PC-3 (cell line): ENCODE results near the gene MMP27. TPM values are rescaled to one million over a fixed set of nuclear protein-coding genes. Genes with fewer than 3 reads are reported as not detected.

Experiments used
- ATAC-seq: fragments of 200-7000 bp; cut with Tn5 transposase; 2 replicates; pipeline ENCODE4 v1.9.1; 2020; ENCODE audit warnings: mild to moderate bottlenecking, moderate library complexity
- Bru-seq: library from RNA; stranded (reverse); fragments of 400-500 nt; gene quantifications from one replicate; lab custom pipeline; 2021; lab: Mats Ljungman, UMichigan
- BruChase-seq, 2 experiments: library from RNA; stranded (reverse); fragments of 400-500 nt; gene quantifications; one replicate each; lab custom pipeline; 2021; lab: Mats Ljungman, UMichigan
- BruUV-seq: library from RNA; stranded (reverse); fragments of 400-500 nt; replicated peaks from 2 replicates; lab custom pipeline; 2021; lab: Mats Ljungman, UMichigan
- CTCF ChIA-PET: fragments of 300-600 bp; sonication (Branson Sonifier 250); formaldehyde crosslinking; loops from one replicate; lab custom pipeline; 2022; ENCODE audit warnings: antibody characterized with exemption; lab: Charles Lee
- POLR2A ChIA-PET: fragments of 300-600 bp; sonication (Branson Sonifier 250); formaldehyde crosslinking; loops from one replicate; lab custom pipeline; 2022; ENCODE audit warnings: antibody characterized with exemption; ENCODE audit not compliant: unreplicated experiment; lab: Charles Lee
- DNase-seq: peaks from one replicate; pipeline ENCODE4 v3.0.0-alpha.2; 2015
- H2AFZ ChIP-seq: fragments of 300-600 bp; sonication (generic); 2 replicates; pipeline ENCODE4 v1.6.0; 2016; ENCODE audit warnings: antibody characterized with exemption, low read length
- H3F3A ChIP-seq: fragments of 300-600 bp; sonication (generic); one replicate; pipeline ENCODE4 v1.6.0; 2017; ENCODE audit warnings: antibody characterized with exemption, low read length, control low read depth, mild to moderate bottlenecking; ENCODE audit not compliant: unreplicated experiment
- H3K27ac ChIP-seq: fragments of 300-600 bp; sonication (generic); 2 replicates; pipeline ENCODE4 v1.5.1; 2016; ENCODE audit warnings: mild to moderate bottlenecking, low read length
- H3K27me3 ChIP-seq: fragments of 300-600 bp; sonication (generic); 2 replicates; pipeline ENCODE4 v1.6.1; 2016; ENCODE audit warnings: low read length, mixed read lengths
- H3K36me3 ChIP-seq: fragments of 300-600 bp; sonication (generic); 2 replicates; pipeline ENCODE4 v1.6.1; 2016; ENCODE audit warnings: low read depth, mixed run types, low read length, mixed read lengths
- H3K4me1 ChIP-seq: fragments of 300-600 bp; sonication (generic); 2 replicates; pipeline ENCODE4 v1.5.1; 2016; ENCODE audit warnings: low read length; ENCODE audit not compliant: insufficient read depth
- H3K4me2 ChIP-seq: fragments of 300-600 bp; sonication (generic); 2 replicates; pipeline ENCODE4 v1.6.0; 2016; ENCODE audit warnings: low read length
- H3K4me3 ChIP-seq: fragments of 300-600 bp; sonication (generic); 2 replicates; pipeline ENCODE4 v1.5.1; 2016; ENCODE audit warnings: mild to moderate bottlenecking, low read length, mixed read lengths
- H3K79me2 ChIP-seq: fragments of 300-600 bp; sonication (generic); 2 replicates; pipeline ENCODE4 v1.6.1; 2017; ENCODE audit warnings: low read length, mixed read lengths
- H3K9ac ChIP-seq: fragments of 300-600 bp; sonication (generic); 2 replicates; pipeline ENCODE4 v1.6.0; 2016; ENCODE audit warnings: mild to moderate bottlenecking, low read length
- H3K9me2 ChIP-seq: fragments of 300-600 bp; sonication (generic); replicated peaks from 2 replicates; pipeline ENCODE4 v1.6.1; 2016; ENCODE audit warnings: mixed run types, low read length, mixed read lengths
- H3K9me3 ChIP-seq: fragments of 300-600 bp; sonication (generic); 2 replicates; pipeline ENCODE4 v1.6.1; 2016; ENCODE audit warnings: low read length, mixed read lengths
- H4K20me1 ChIP-seq: fragments of 300-600 bp; sonication (generic); 2 replicates; pipeline ENCODE4 v1.6.1; 2016; ENCODE audit warnings: low read length, mixed read lengths
- CTCF ChIP-seq: fragments of 300-600 bp; sonication (generic); conservative IDR thresholded peaks from 2 replicates; pipeline ENCODE4 v1.5.1; 2017; ENCODE audit warnings: antibody characterized with exemption, low read depth, mild to moderate bottlenecking, low read length
- EZH2 ChIP-seq: fragments of 300-600 bp; sonication (generic); IDR thresholded peaks from one replicate; pipeline ENCODE4 v1.6.1; 2017; ENCODE audit warnings: antibody characterized with exemption, mild to moderate bottlenecking, low read length; ENCODE audit not compliant: unreplicated experiment
- EZH2phosphoT487 ChIP-seq: fragments of 300-600 bp; sonication (generic); IDR thresholded peaks from 2 replicates; pipeline ENCODE4 v1.6.1; 2018; ENCODE audit warnings: mild to moderate bottlenecking, antibody characterized with exemption, low read length, borderline replicate concordance
- intact Hi-C: fragments of 100-400 bp; cut with micrococcal nuclease; formaldehyde crosslinking; loops from 2 replicates; pipeline ENCODE4 v1.9.0; 2023
- long read RNA-seq: library from polyadenylated mRNA; unstranded; transcript quantifications from one replicate; pipeline ENCODE4 v2.0.0, GENCODE V29; 2021; ENCODE audit not compliant: unreplicated experiment
- total RNA-seq: library from RNA; depleted of rRNA; stranded (reverse); fragments of >200 nt; gene quantifications from 2 replicates; pipeline ENCODE4 v1.2.3, GENCODE V29; 2014; rRNA removed

MMP27 gene
- not detected in 2 replicates for total RNA-seq
- Bru-seq, nascent RNA, result not detected
- not detected for BruChase-seq, experiment 1, labeled RNA remaining after a 6-hour chase
- BruChase-seq, experiment 2, labeled RNA remaining after a 2-hour chase, result not detected
- long read RNA-seq, result 0 reads

- Histone ChIP-seq H4K20me1 (no peaks in the 10 kb centered on the region), H3K27me3 (peaks cover 7% of the 10 kb centered on the region; the same call in 1 of the 2 replicates), H3K9ac (no peak within 1 kb of the TSS), H3K79me2 (no peaks in the 10 kb centered on the region), H3K9me2 (no peaks in the 10 kb centered on the region), H3K4me1 (no peaks in the 10 kb centered on the region), H3K9me3 (no peaks in the 10 kb centered on the region), H2AFZ (no peak within 1 kb of the TSS), H3K4me3 (no peak within 1 kb of the TSS), H3K4me2 (no peak within 1 kb of the TSS), H3F3A (no peaks in the 10 kb centered on the region), H3K36me3 (no peaks in the 10 kb centered on the region), H3K27ac (no peak within 1 kb of the TSS)
- no TSS peak for BruUV-seq
- TF ChIP-seq EZH2, result no peak
- TF ChIP-seq CTCF, result no peak
- no peak for TF ChIP-seq EZH2phosphoT487
- no peak for DNase-seq
- POLR2A ChIA-PET, result interaction anchor here (0.7 kb wide), 1 partner anchor 46 kb away, joined by 3 read pairs; no protein-coding TSS in a partner anchor
- CTCF ChIA-PET, result no interaction called here
- ATAC-seq, result no peak
- intact Hi-C loops, result no loop called here
Observed at GRCh38 chr11:102705626-102706025, at the start of gene MMP27. Gene MMP27, minus strand, starts transcription at chr11:102705769. Its CDS starts 55 bp downstream, at chr11:102705714.

GRCh38 chr11:102753267-102753666 is 47.7 kb upstream of the MMP27 start:
- Histone ChIP-seq H2AFZ (no peak overlapping the region), H3K27ac (no peak overlapping the region), H3F3A (no peaks in the 10 kb centered on the region), H3K9me3 (no peaks in the 10 kb centered on the region), H3K9ac (no peak overlapping the region), H4K20me1 (no peaks in the 10 kb centered on the region), H3K9me2 (no peaks in the 10 kb centered on the region), H3K4me3 (no peak overlapping the region), H3K36me3 (no peaks in the 10 kb centered on the region), H3K79me2 (no peaks in the 10 kb centered on the region), H3K27me3 (peaks cover 31% of the 10 kb centered on the region), H3K4me2 (no peak overlapping the region), H3K4me1 (no peaks in the 10 kb centered on the region)
- no peak for DNase-seq
- intact Hi-C loops, result no loop called here
- CTCF ChIA-PET, result no interaction called here
- no peak for ATAC-seq
- BruUV-seq, result no TSS peak
- TF ChIP-seq EZH2phosphoT487, result no peak
- TF ChIP-seq CTCF, result no peak
- TF ChIP-seq EZH2, result no peak
- POLR2A ChIA-PET, result no interaction called here

- no TSS peak for BruUV-seq
- Histone ChIP-seq H3K4me3 (no peak overlapping the region), H3K9me3 (no peaks in the 10 kb centered on the region), H3K4me2 (no peak overlapping the region), H3K36me3 (no peaks in the 10 kb centered on the region), H3K4me1 (no peaks in the 10 kb centered on the region), H3K79me2 (no peaks in the 10 kb centered on the region), H3F3A (no peaks in the 10 kb centered on the region), H3K9me2 (no peaks in the 10 kb centered on the region), H4K20me1 (no peaks in the 10 kb centered on the region), H2AFZ (no peak overlapping the region), H3K9ac (no peak overlapping the region), H3K27me3 (peaks cover 31% of the 10 kb centered on the region), H3K27ac (no peak overlapping the region)
- ATAC-seq (no peak), DNase-seq (no peak)
- POLR2A ChIA-PET, result no interaction called here
- intact Hi-C loops, result no loop called here
- TF ChIP-seq CTCF (no peak), EZH2phosphoT487 (no peak), EZH2 (no peak)
- CTCF ChIA-PET, result no interaction called here
Observed at GRCh38 chr11:102751673-102752072, 46.1 kb upstream of the MMP27 start.
